Psoas muscle (tissue), 8 donors: ENCODE results near the gene RFWD3. TPM values are rescaled to one million over a fixed set of nuclear protein-coding genes. Genes with fewer than 3 reads are reported as not detected.
"Not testable (repeated sequence)": the region's sequence is repeated elsewhere in the genome, so short reads cannot be mapped to it uniquely, and the experiment has no call there.

Experiments
- ATAC-seq, 4 donors: fragments of 200-7000 bp; cut with Tn5 transposase; one replicate each; pipeline ENCODE4 v1.9.1; 2020; ENCODE audit warnings: moderate library complexity in 3 of 4, mild to moderate bottlenecking in 2 of 4
- DNase-seq, 2 donors: peaks; one replicate each; pipeline ENCODE4 v3.0.0-alpha.2; 2020
- H3K27ac ChIP-seq: fragments of 200-600 bp; one replicate; pipeline ENCODE4 v1.8.0; 2022
- H3K27me3 ChIP-seq, 3 donors: fragments of 200-600 bp in 1 of 3; one replicate each; pipeline versions ENCODE4 v1.6.1 to v1.8.0; 2013 to 2022; ENCODE audit warnings: low read length in 2 of 3, mild to moderate bottlenecking in 2 of 3, moderate library complexity in 1 of 3; ENCODE audit not compliant: insufficient read depth in 3 of 3
- H3K36me3 ChIP-seq, 2 donors: fragments of 200-600 bp in 1 of 2; one replicate each; pipeline versions ENCODE4 v1.6.1 to v1.8.0; 2013 to 2022; ENCODE audit warnings: low read depth in 1 of 2, mild to moderate bottlenecking in 1 of 2, moderate library complexity in 1 of 2; ENCODE audit not compliant: insufficient read depth in 1 of 2
- H3K4me1 ChIP-seq: fragments of 200-600 bp; one replicate; pipeline ENCODE4 v1.8.0; 2022
- H3K4me3 ChIP-seq: fragments of 200-600 bp; one replicate; pipeline ENCODE4 v1.8.0; 2022; ENCODE audit warnings: mild to moderate bottlenecking
- H3K9me3 ChIP-seq: fragments of 200-600 bp; one replicate; pipeline ENCODE4 v1.8.0; 2022
- WGBS, 3 donors: extraction: QIAGEN DNeasy Blood & Tissue Kit; methylation state at CpG; one replicate each; pipeline versions ENCODE4 v1.1.6 to v1.1.7; 2013; 5-methylcytosine and 5-hydroxymethylcytosine counted together
- intact Hi-C, 2 donors: fragments of 100-400 bp; cut with DNase I; formaldehyde crosslinking; loops; one replicate each; pipeline versions ENCODE4 v1.11.0 to v1.14.2; 2022
- polyA plus RNA-seq, 3 donors: library from polyadenylated mRNA; stranded (reverse); fragments of 200-250 nt; gene quantifications; one replicate each; pipeline ENCODE4 v1.2.3, GENCODE V29; 2013
- total RNA-seq, 4 donors: library from RNA; stranded (reverse); fragmentation: NEBNext Ultra II Directional in 2 of 4; extraction: Animal tissue kit (Norgen Biotek cat#: 25700) in 2 of 4; gene quantifications; one replicate each; pipeline versions ENCODE4 v1.2.1 to v1.2.4, GENCODE V29; 2021 to 2023
- TF ChIP-seq, protein P1 (sequence below): fragments of 200-600 bp; IDR thresholded peaks from one replicate; pipeline ENCODE4 v1.8.0; 2022; ENCODE audit warnings: antibody characterized with exemption
- donor health status: healthy with polysubstance abuse.
- donor health status: DM: no; HTN: no; CAD: no; lungs with moderate emphysema.
- donor health status: Bipolar disorder and iron deficiency.
- donor health status: healthy.
- donor health status: DM: yes; HTN: yes; CAD: no.
- donor health status: DM: no; HTN: no; CAD: no.
- donor health status: DM: no; HTN: no; CAD: no.
- donor health status: DM: yes; HTN: yes; CAD: no.

The RFWD3 gene
- total and polyA plus RNA-seq, 7 donors: 2.6 to 8.2 (median 4.0) TPM

DNA sequence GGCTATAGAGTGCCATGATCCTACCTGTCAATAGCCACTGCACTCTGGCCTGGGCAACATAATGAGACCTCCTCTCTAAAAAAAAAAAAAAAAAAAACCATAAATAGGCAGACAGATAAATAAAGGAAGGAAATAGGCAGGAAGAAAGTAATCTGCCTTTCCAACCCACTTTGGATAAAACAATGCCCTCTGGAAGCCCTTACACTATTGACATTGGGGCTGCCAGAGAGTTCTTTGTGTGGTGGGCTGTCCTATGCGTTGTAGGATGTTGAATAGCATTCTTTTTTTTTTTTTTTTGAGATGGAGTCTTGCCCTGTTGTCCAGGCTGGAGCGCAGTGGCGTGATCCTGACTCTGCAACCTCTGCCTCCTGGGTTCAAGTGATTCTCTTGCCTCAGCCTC lies 7.2 kb upstream of the RFWD3 start:
- Histone ChIP-seq H3K4me1 (no peaks in the 10 kb centered on the region), H3K36me3 (peaks cover 5 to 28% of the 10 kb centered on the region in 2 donors), H3K4me3 (no peak overlapping the region), H3K27ac (no peak overlapping the region), H3K9me3 (no peaks in the 10 kb centered on the region), H3K27me3 (no peaks in the 10 kb centered on the region)
- DNase-seq: no peak
- 79 to 86% (median 83%) methylated on average over 3 of the region's 3 CpGs for WGBS, 3 donors
- intact Hi-C loops: no loop called here
- TF ChIP-seq, protein P1, sequence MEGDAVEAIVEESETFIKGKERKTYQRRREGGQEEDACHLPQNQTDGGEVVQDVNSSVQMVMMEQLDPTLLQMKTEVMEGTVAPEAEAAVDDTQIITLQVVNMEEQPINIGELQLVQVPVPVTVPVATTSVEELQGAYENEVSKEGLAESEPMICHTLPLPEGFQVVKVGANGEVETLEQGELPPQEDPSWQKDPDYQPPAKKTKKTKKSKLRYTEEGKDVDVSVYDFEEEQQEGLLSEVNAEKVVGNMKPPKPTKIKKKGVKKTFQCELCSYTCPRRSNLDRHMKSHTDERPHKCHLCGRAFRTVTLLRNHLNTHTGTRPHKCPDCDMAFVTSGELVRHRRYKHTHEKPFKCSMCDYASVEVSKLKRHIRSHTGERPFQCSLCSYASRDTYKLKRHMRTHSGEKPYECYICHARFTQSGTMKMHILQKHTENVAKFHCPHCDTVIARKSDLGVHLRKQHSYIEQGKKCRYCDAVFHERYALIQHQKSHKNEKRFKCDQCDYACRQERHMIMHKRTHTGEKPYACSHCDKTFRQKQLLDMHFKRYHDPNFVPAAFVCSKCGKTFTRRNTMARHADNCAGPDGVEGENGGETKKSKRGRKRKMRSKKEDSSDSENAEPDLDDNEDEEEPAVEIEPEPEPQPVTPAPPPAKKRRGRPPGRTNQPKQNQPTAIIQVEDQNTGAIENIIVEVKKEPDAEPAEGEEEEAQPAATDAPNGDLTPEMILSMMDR: no peak
- ATAC-seq: no peak

DNA sequence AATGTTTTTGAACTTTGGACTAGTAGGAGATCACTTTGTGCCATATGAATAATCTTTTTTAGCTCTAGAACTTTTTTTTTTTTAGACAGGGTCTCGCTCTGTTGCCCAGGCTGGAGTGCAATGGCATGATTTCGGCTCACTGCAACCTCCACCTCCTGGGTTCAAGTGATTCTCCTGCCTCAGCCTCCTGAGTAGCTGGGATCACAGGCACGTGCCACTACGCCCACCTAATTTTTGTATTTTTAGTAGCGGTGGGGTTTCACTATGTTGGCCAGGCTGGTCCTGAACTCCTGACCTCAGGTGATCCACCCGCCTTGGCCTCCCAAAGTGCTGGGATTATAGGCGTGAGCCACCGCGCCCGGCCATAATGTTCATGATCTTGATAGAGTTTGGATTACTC lies 2.2 kb upstream of the RFWD3 start:
- H3K27me3 ChIP-seq, H3K9me3 ChIP-seq, DNase-seq, H3K4me3 ChIP-seq, ATAC-seq, H3K27ac ChIP-seq, H3K4me1 ChIP-seq: not testable (repeated sequence)
- 96 to 98% (median 98%) methylated on average over 10 of the region's 10 CpGs for WGBS, 3 donors
- intact Hi-C loops: loop anchor here in 1 of 2 donors (10.0 kb wide), 1 partner anchor 64 kb away; the partner anchor contains the start of gene GLG1
- H3K36me3 ChIP-seq: peaks cover 0 to 19% of the 10 kb centered on the region in 2 donors

DNA sequence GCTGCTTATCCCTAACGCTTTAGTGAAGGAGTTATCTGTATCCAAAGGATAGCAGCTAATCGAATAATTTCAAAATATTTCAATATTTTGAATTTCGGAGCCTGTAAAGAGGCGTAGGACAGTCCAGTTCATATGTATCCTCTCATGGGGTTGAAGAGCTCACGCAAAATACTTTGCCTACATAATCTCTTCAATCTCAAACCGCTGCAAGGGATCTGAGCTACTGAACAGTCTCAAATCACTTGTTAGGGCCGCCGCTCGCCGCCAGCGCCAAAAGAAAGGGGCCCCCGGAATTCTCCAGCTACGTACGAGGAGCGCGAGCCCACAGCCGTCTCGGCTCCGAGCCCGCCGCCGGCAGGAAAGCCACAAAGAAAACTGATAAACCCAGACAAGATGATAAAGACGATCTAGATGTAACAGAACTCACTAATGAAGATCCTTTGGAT lies 601 bp upstream of the RFWD3 start:
- ATAC-seq: peak in 3 of 4 donors; percentile 9 to 51 (median 19)
- TF ChIP-seq, protein P1: no peak
- WGBS, 3 donors: 3 to 5% (median 4%) methylated on average over 23 of the region's 23 CpGs
- peaks cover 0 to 28% of the 10 kb centered on the region in 2 donors for H3K36me3 ChIP-seq
- H3K27ac ChIP-seq: peak overlapping the region; percentile 66
- intact Hi-C loops: loop anchor here in 1 of 2 donors (10.0 kb wide), 1 partner anchor 62 kb away; the partner anchor contains the start of gene GLG1
- peaks cover 3% of the 10 kb centered on the region for H3K4me1 ChIP-seq
- peak in 1 of 2 donors; percentile 55 for DNase-seq
- H3K27me3 ChIP-seq: no peaks in the 10 kb centered on the region
- no peaks in the 10 kb centered on the region for H3K9me3 ChIP-seq
- peak overlapping the region; percentile 78 for H3K4me3 ChIP-seq

DNA sequence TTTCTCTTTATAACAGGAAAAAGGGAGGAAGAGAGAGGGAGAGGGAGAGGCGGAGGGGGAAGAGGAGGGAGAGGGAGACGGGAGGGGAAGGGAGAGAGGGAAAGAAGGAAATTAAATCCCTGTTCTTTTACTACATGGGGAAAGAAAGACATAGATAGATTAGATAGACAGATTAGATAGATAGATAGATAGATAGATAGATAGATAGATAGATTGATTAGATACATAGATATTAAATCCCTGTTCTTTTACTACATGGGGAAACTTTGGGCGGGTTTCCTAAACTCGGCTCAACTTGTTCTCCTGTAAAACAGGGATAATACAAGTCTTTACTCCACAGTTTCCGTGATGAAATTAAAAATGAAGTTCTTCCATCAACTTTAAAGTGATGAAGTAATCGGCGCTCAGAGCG lies 661 bp downstream of the RFWD3 start:
- intact Hi-C loops: loop anchor here in 1 of 2 donors (10.0 kb wide), 1 partner anchor 61 kb away; the partner anchor contains the start of gene GLG1
- ATAC-seq: no peak
- 7 to 13% (median 11%) methylated on average over 8 of the region's 8 CpGs for WGBS, 3 donors
- peaks cover 0 to 38% of the 10 kb centered on the region in 2 donors for H3K36me3 ChIP-seq
- peaks cover 3% of the 10 kb centered on the region for H3K4me1 ChIP-seq
- H3K9me3 ChIP-seq: no peaks in the 10 kb centered on the region
- H3K4me3 ChIP-seq: peak overlapping the region; percentile 78
- DNase-seq: no peak
- TF ChIP-seq, protein P1: no peak
- peak overlapping the region; percentile 85 for H3K27ac ChIP-seq
- no peaks in the 10 kb centered on the region for H3K27me3 ChIP-seq

DNA sequence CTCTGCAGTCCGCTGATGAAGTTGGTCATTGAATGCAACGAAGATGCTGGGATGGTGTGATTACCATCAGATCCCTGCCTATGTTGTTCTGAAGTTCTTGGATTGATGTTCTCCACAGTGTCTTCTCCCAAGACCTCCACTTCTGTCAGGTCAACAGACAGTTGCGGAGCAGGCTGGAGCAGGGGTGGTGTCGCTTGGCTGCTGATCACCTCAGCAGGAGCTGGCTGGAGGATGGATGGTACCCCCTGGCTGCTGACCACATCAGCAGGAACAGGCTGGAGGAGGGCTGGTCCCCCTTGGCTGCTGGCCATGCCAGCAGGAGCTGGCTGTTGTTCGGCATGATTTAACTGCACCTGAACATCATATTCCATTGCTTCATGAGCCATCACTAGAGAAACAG lies 5.6 kb downstream of the RFWD3 start:
- DNase-seq (no peak), ATAC-seq (no peak)
- no peak overlapping the region for H3K27ac ChIP-seq
- H3K27me3 ChIP-seq: no peaks in the 10 kb centered on the region
- WGBS, 3 donors: 88 to 91% (median 89%) methylated on average over 5 of the region's 5 CpGs
- H3K4me1 ChIP-seq: no peaks in the 10 kb centered on the region
- peaks cover 3 to 79% of the 10 kb centered on the region in 2 donors for H3K36me3 ChIP-seq
- TF ChIP-seq, protein P1: no peak
- H3K9me3 ChIP-seq: no peaks in the 10 kb centered on the region
- H3K4me3 ChIP-seq: no peak overlapping the region
- intact Hi-C loops: loop anchor here in 1 of 2 donors (10.0 kb wide), 1 partner anchor 56 kb away; the partner anchor contains the start of gene GLG1
